Measurements from ENCODE around the gene OXER1.

OXER1 gene

GRCh38 chr2:42809131-42809818, 45.3 kb upstream of the OXER1 start:
- peaks cover 0 to 14% (median 11%) of the 10 kb centered on the region in 4 donors for H3K4me1 ChIP-seq
- no peak for DNase-seq
- no peaks in the 10 kb centered on the region for H3K27me3 ChIP-seq
- peak overlapping the region; percentile 96 to 99 for H3K27ac ChIP-seq
- intact Hi-C loops (cut with DNase I; ENCODE audit: low total_unique reads) = no loop called here
- TF ChIP-seq, protein P1, sequence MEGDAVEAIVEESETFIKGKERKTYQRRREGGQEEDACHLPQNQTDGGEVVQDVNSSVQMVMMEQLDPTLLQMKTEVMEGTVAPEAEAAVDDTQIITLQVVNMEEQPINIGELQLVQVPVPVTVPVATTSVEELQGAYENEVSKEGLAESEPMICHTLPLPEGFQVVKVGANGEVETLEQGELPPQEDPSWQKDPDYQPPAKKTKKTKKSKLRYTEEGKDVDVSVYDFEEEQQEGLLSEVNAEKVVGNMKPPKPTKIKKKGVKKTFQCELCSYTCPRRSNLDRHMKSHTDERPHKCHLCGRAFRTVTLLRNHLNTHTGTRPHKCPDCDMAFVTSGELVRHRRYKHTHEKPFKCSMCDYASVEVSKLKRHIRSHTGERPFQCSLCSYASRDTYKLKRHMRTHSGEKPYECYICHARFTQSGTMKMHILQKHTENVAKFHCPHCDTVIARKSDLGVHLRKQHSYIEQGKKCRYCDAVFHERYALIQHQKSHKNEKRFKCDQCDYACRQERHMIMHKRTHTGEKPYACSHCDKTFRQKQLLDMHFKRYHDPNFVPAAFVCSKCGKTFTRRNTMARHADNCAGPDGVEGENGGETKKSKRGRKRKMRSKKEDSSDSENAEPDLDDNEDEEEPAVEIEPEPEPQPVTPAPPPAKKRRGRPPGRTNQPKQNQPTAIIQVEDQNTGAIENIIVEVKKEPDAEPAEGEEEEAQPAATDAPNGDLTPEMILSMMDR (IDR thresholded peaks at IDR 0.05) = no peak
- no peaks in the 10 kb centered on the region for H3K36me3 ChIP-seq
- peak overlapping the region; percentile 67 to 75 for H3K4me3 ChIP-seq
- no peaks in the 10 kb centered on the region for H3K9me3 ChIP-seq

DNA sequence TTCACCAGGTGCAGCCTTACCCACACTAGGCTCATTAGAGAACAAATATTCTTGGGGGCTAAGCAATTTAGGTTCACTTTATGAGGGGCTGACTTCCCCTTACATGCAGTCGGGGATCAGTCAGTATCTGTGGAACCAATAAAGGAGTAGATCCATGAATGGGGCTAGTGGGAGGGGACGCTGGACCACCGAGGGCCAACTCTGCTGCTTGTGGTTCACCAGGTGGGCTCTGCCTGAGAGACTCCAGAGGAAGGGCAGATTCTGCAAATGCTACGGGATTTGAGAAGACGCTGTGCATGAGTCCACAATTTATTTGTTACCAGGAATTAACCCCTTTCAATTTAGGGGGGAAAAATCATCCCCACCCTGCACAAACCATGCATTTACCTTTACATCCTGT, 44.4 kb upstream of the OXER1 start:
- Histone ChIP-seq H3K9me3 (no peaks in the 10 kb centered on the region), H3K4me3 (no peak overlapping the region), H3K27me3 (no peaks in the 10 kb centered on the region), H3K4me1 (peaks cover 0 to 14% (median 11%) of the 10 kb centered on the region in 4 donors), H3K27ac (no peak overlapping the region), H3K36me3 (no peaks in the 10 kb centered on the region)
- TF ChIP-seq, protein P1 (IDR thresholded peaks at IDR 0.05) = no peak
- DNase-seq = no peak
- intact Hi-C loops (cut with DNase I; ENCODE audit: low total_unique reads) = no loop called here

GRCh38 chr2:42806786-42807185, 42.9 kb upstream of the OXER1 start:
- Histone ChIP-seq H3K4me1 (peaks cover 0 to 13% (median 10%) of the 10 kb centered on the region in 4 donors), H3K36me3 (no peaks in the 10 kb centered on the region), H3K27me3 (no peaks in the 10 kb centered on the region), H3K4me3 (no peak overlapping the region), H3K27ac (no peak overlapping the region), H3K9me3 (no peaks in the 10 kb centered on the region)
- intact Hi-C loops (cut with DNase I; ENCODE audit: low total_unique reads) = no loop called here
- TF ChIP-seq, protein P1 (IDR thresholded peaks at IDR 0.05) = no peak
- no peak for DNase-seq

DNA sequence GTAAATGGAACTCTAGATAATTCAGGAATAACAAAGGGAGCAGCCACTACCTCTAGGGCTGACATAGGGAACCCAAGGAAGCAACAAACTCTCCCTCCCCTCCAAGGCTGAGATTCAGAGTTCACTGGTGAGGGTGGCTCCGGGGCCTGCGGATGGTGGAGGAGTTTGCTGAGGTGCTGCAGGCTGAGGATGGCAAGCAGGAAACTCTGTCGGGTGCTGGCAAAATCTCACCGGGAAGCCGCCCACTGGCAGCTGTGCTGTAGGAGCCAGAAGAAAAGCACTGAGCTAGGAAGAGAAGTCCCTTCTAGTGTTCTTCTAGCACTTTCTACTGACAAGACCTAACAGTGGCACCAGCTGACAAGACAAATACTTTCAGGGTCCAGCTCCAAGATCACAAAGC, 41.0 kb upstream of the OXER1 start:
- Histone ChIP-seq H3K36me3 (no peaks in the 10 kb centered on the region), H3K27me3 (no peaks in the 10 kb centered on the region), H3K9me3 (no peaks in the 10 kb centered on the region), H3K4me3 (no peak overlapping the region), H3K27ac (no peak overlapping the region), H3K4me1 (peaks cover 0 to 19% (median 10%) of the 10 kb centered on the region in 4 donors)
- no peak for DNase-seq
- TF ChIP-seq, protein P1 (IDR thresholded peaks at IDR 0.05) = no peak
- intact Hi-C loops (cut with DNase I; ENCODE audit: low total_unique reads) = no loop called here

GRCh38 chr2:42804338-42804737, 40.4 kb upstream of the OXER1 start:
- intact Hi-C loops (cut with DNase I; ENCODE audit: low total_unique reads) = no loop called here
- H3K27me3 ChIP-seq = no peaks in the 10 kb centered on the region
- H3K9me3 ChIP-seq = no peaks in the 10 kb centered on the region
- no peak overlapping the region for H3K27ac ChIP-seq
- H3K4me3 ChIP-seq = no peak overlapping the region
- peaks cover 0 to 19% (median 10%) of the 10 kb centered on the region in 4 donors for H3K4me1 ChIP-seq
- TF ChIP-seq, protein P1 (IDR thresholded peaks at IDR 0.05) = no peak
- no peak for DNase-seq
- H3K36me3 ChIP-seq = no peaks in the 10 kb centered on the region
